Ovary (tissue), 9 donors: ENCODE measurements around the gene HNRNPL. TPM values are rescaled to one million over a fixed set of nuclear protein-coding genes. Genes with fewer than 3 reads are reported as not detected.
"Not testable (repeated sequence)": the region's sequence is repeated elsewhere in the genome, so short reads cannot be mapped to it uniquely, and the experiment has no call there.

Experiments used
- DNase-seq, 5 donors: peaks; one replicate each; pipeline ENCODE4 v3.0.0-alpha.2; 2019 to 2020
- H3K27ac ChIP-seq, 2 donors: fragments of 200-600 bp; one replicate each; pipeline versions ENCODE4 v1.5.1 to v1.8.0; 2019 to 2022
- H3K27me3 ChIP-seq: fragments of 200-600 bp; one replicate; pipeline ENCODE4 v1.8.0; 2022
- H3K36me3 ChIP-seq: fragments of 200-600 bp; sonication (generic); one replicate; pipeline ENCODE4 v1.5.1; 2019
- H3K4me1 ChIP-seq: one replicate; pipeline ENCODE4 v1.8.1; 2013; ENCODE audit warnings: mild to moderate bottlenecking, moderate library complexity; ENCODE audit not compliant: insufficient read depth
- H3K4me3 ChIP-seq: fragments of 200-600 bp; sonication (generic); one replicate; pipeline ENCODE4 v1.5.1; 2017
- H3K9me3 ChIP-seq, 2 donors: fragments of 200-600 bp in 1 of 2; sonication (generic) in 1 of 2; one replicate each; pipeline versions ENCODE4 v1.5.1 to v1.8.1; 2013 to 2019; ENCODE audit warnings: mild to moderate bottlenecking in 1 of 2, moderate library complexity in 1 of 2
- CTCF ChIP-seq, 3 donors: fragments of 450-650 bp in 2 of 3; fragments of 200-600 bp in 1 of 3; IDR thresholded peaks; one replicate each; pipeline versions ENCODE4 v1.5.1 to v1.8.0; 2016 to 2022; ENCODE audit warnings: antibody characterized with exemption in 3 of 3, mild to moderate bottlenecking in 1 of 3
- EP300 ChIP-seq: sonication (generic); formaldehyde crosslinking; IDR thresholded peaks from one replicate; pipeline ENCODE4 v1.6.1; 2017; ENCODE audit warnings: antibody characterized with exemption
- POLR2A ChIP-seq: fragments of 450-650 bp; IDR thresholded peaks from one replicate; pipeline ENCODE4 v1.6.1; 2017; ENCODE audit warnings: antibody characterized with exemption, mild to moderate bottlenecking, moderate library complexity
- WGBS, 3 donors: extraction: QIAGEN DNeasy Blood & Tissue Kit in 1 of 3; methylation state at CpG; one replicate each; pipeline versions ENCODE4 v1.1.5 to v1.1.7; 2013 to 2017; 5-methylcytosine and 5-hydroxymethylcytosine counted together
- intact Hi-C, 4 donors: fragments of 100-400 bp; cut with DNase I; formaldehyde crosslinking; loops; one replicate each; pipeline versions ENCODE4 v1.11.0 to v1.15.1; 2022 to 2023
- polyA plus RNA-seq, 2 donors: library from polyadenylated mRNA; stranded (reverse); fragments of 200-250 nt in 1 of 2; fragments of 350-450 nt in 1 of 2; fragmentation: Illumina TruSeq in 1 of 2; extraction: RNeasy Lipid Tissue Mini Kit (QIAGEN cat#74804) in 1 of 2; gene quantifications; one replicate each; pipeline ENCODE4 v1.2.3, GENCODE V29; 2013 to 2014
- total RNA-seq, 7 donors: library from RNA; depleted of rRNA in 2 of 7; stranded (reverse); fragments of >200 nt in 2 of 7; fragmentation: NEBNext Ultra II Directional in 3 of 7; extraction: Animal tissue kit (Norgen Biotek cat#: 25700) in 3 of 7; gene quantifications; one replicate each; pipeline versions ENCODE4 v1.1.0 to v1.2.4, GENCODE V29; 2016 to 2023
- donor health status: DM: no; HTN: no; CAD: no; lungs with moderate emphysema.
- donor health status: DM: no; HTN: no; CAD: no.
- donor health status: Bipolar disorder and iron deficiency.
- donor health status: DM: yes; HTN: yes; CAD: no.
- donor health status: DM: no; HTN: no; CAD: no.
- donor health status: DM: yes; HTN: yes; CAD: no.

HNRNPL gene
- total and polyA plus RNA-seq, 9 donors, result 110 to 284 (median 230) TPM

GRCh38 chr19:38799104-38799503 lies 50.7 kb downstream of the HNRNPL start:
- Histone ChIP-seq H3K4me1 (no peaks in the 10 kb centered on the region), H3K4me3 (no peak overlapping the region), H3K27ac (no peak overlapping the region), H3K36me3 (no peaks in the 10 kb centered on the region), H3K9me3 (no peaks in the 10 kb centered on the region), H3K27me3 (no peaks in the 10 kb centered on the region)
- DNase-seq, result no peak
- TF ChIP-seq CTCF (IDR thresholded peaks at IDR 0.05) (no peak), EP300 (no peak), POLR2A (no peak)
- intact Hi-C loops, result no loop called here
- WGBS, 3 donors, result 87 to 90% (median 89%) methylated on average over 10 of the region's 10 CpGs

GRCh38 chr19:38797781-38798180 lies 52.0 kb downstream of the HNRNPL start:
- DNase-seq, intact Hi-C loops, H3K9me3 ChIP-seq, H3K27ac ChIP-seq, H3K36me3 ChIP-seq, H3K4me1 ChIP-seq, H3K4me3 ChIP-seq, H3K27me3 ChIP-seq: not testable (repeated sequence)
- WGBS, 3 donors, result 80 to 90% methylated on average over 2 to 22 of the region's 33 CpGs; no CpG with 5 or more reads in 1 of the 3 donors

GRCh38 chr19:38796154-38796553 lies 53.6 kb downstream of the HNRNPL start:
- no peaks in the 10 kb centered on the region for H3K9me3 ChIP-seq
- H3K36me3 ChIP-seq, result no peaks in the 10 kb centered on the region
- TF ChIP-seq POLR2A (no peak), CTCF (IDR thresholded peaks at IDR 0.05) (no peak), EP300 (no peak)
- H3K27me3 ChIP-seq, result no peaks in the 10 kb centered on the region
- H3K27ac ChIP-seq, result no peak overlapping the region
- intact Hi-C loops, result no loop called here
- no peaks in the 10 kb centered on the region for H3K4me1 ChIP-seq
- no peak for DNase-seq
- 61 to 86% (median 64%) methylated on average over 2 of the region's 2 CpGs for WGBS, 3 donors
- no peak overlapping the region for H3K4me3 ChIP-seq

- TF ChIP-seq CTCF (IDR thresholded peaks at IDR 0.05) (no peak), EP300 (no peak), POLR2A (no peak)
- Histone ChIP-seq H3K4me3 (no peak overlapping the region), H3K4me1 (no peaks in the 10 kb centered on the region), H3K27ac (no peak overlapping the region), H3K36me3 (no peaks in the 10 kb centered on the region), H3K9me3 (no peaks in the 10 kb centered on the region), H3K27me3 (no peaks in the 10 kb centered on the region)
- WGBS, 3 donors, result 82 to 91% (median 89%) methylated on average over 4 of the region's 4 CpGs
- intact Hi-C loops, result no loop called here
- DNase-seq, result no peak
These were observed 54.2 kb downstream of the HNRNPL start for GRCh38 chr19:38795549-38795948.

- Histone ChIP-seq H3K4me3 (no peak overlapping the region), H3K4me1 (no peaks in the 10 kb centered on the region), H3K27ac (no peak overlapping the region), H3K27me3 (no peaks in the 10 kb centered on the region), H3K9me3 (no peaks in the 10 kb centered on the region), H3K36me3 (no peaks in the 10 kb centered on the region)
- intact Hi-C loops, result loop anchor here in 1 of 4 donors (2.0 kb wide), 1 partner anchor 19 kb away; no protein-coding TSS in a partner anchor
- TF ChIP-seq POLR2A, result no peak
- TF ChIP-seq CTCF (IDR thresholded peaks at IDR 0.05), result no peak
- no peak for TF ChIP-seq EP300
- 83 to 93% (median 88%) methylated on average over 5 of the region's 5 CpGs for WGBS, 3 donors
- no peak for DNase-seq
These were observed 56.1 kb downstream of the HNRNPL start for GRCh38 chr19:38793671-38794070.
